Neural cell (in vitro differentiated cells): ENCODE data around the gene GATA2. TPM values are rescaled to one million over a fixed set of nuclear protein-coding genes. Genes with fewer than 3 reads are reported as not detected.

Experiments used
- H2AFZ ChIP-seq: fragments of 200-600, 300-800 bp; sonication (generic), shearing (Covaris generic); 2 replicates; pipeline ENCODE4 v1.6.0; 2014; ENCODE audit warnings: low read depth, mild to moderate bottlenecking, antibody characterized with exemption, low read length, moderate library complexity
- H3F3A ChIP-seq: fragments of 200-600 bp; shearing (Covaris generic); 2 replicates; pipeline ENCODE4 v1.6.1; 2016; ENCODE audit warnings: mild to moderate bottlenecking, moderate library complexity, mixed read lengths, antibody characterized with exemption, low read length; ENCODE audit not compliant: insufficient read depth, poor library complexity, severe bottlenecking
- H3K27ac ChIP-seq: fragments of 200-600, 300-800 bp; sonication (generic), shearing (Covaris generic); 2 replicates; pipeline ENCODE4 v1.5.1; 2014; ENCODE audit warnings: mild to moderate bottlenecking, low read length, moderate library complexity
- H3K27me3 ChIP-seq: fragments of 300-800, 200-600 bp; sonication (generic), shearing (Covaris generic); 2 replicates; pipeline ENCODE4 v1.6.0; 2014; ENCODE audit warnings: mild to moderate bottlenecking, low read depth, low read length, moderate library complexity; ENCODE audit not compliant: insufficient read depth
- H3K36me3 ChIP-seq: fragments of 300-800, 200-600 bp; sonication (generic), shearing (Covaris generic); 2 replicates; pipeline ENCODE4 v1.5.1; 2014; ENCODE audit warnings: mild to moderate bottlenecking, antibody characterized with exemption, low read length, moderate library complexity; ENCODE audit not compliant: insufficient read depth
- H3K4me2 ChIP-seq: fragments of 300-800, 200-600 bp; sonication (generic), shearing (Covaris generic); 2 replicates; pipeline ENCODE4 v1.6.0; 2014; ENCODE audit warnings: mild to moderate bottlenecking, low read length
- H3K4me3 ChIP-seq: fragments of 300-800, 200-600 bp; sonication (generic), shearing (Covaris generic); 2 replicates; pipeline ENCODE4 v1.5.1; 2014; ENCODE audit warnings: mild to moderate bottlenecking, low read length, moderate library complexity
- H3K79me2 ChIP-seq: fragments of 200-600 bp; shearing (Covaris generic); replicated peaks from 2 replicates; pipeline ENCODE4 v1.6.0; 2014; ENCODE audit warnings: mild to moderate bottlenecking, low read length, moderate library complexity; ENCODE audit not compliant: insufficient read depth
- H3K9ac ChIP-seq: fragments of 300-800, 200-600 bp; sonication (generic), shearing (Covaris generic); 2 replicates; pipeline ENCODE4 v1.6.1; 2016; ENCODE audit warnings: mild to moderate bottlenecking, low read length, mixed read lengths
- H3K9me2 ChIP-seq: fragments of 200-600 bp; shearing (Covaris generic); 2 replicates; pipeline ENCODE4 v1.6.1; 2016; ENCODE audit warnings: mild to moderate bottlenecking, low read length, mixed read lengths; ENCODE audit not compliant: insufficient read depth
- H3K9me3 ChIP-seq: fragments of 200-600, 300-800 bp; sonication (generic), shearing (Covaris generic); 2 replicates; pipeline ENCODE4 v1.6.1; 2016; ENCODE audit warnings: mild to moderate bottlenecking, mixed run types, low read length, moderate library complexity, mixed read lengths
- H4K20me1 ChIP-seq: fragments of 200-600 bp; shearing (Covaris generic); 2 replicates; pipeline ENCODE4 v1.6.1; 2016; ENCODE audit warnings: mild to moderate bottlenecking, mixed run types; ENCODE audit not compliant: insufficient read depth
- EP300 ChIP-seq: fragments of 450-650 bp; conservative IDR thresholded peaks from 2 replicates; pipeline ENCODE4 v1.6.1; 2014; ENCODE audit warnings: antibody characterized with exemption, mild to moderate bottlenecking, moderate library complexity; ENCODE audit not compliant: poor library complexity, severe bottlenecking
- EZH2 ChIP-seq: fragments of 200-600, 300-800 bp; shearing (Covaris generic), sonication (generic); IDR thresholded peaks from 2 replicates; pipeline ENCODE4 v1.6.1; 2014; ENCODE audit warnings: antibody characterized with exemption, low read length, borderline replicate concordance, mild to moderate bottlenecking; ENCODE audit not compliant: insufficient read depth, poor library complexity, severe bottlenecking
- MXI1 ChIP-seq: fragments of 450-650 bp; conservative IDR thresholded peaks from 2 replicates; pipeline ENCODE4 v1.6.1; 2014; ENCODE audit warnings: antibody characterized with exemption, mild to moderate bottlenecking; ENCODE audit not compliant: poor library complexity, severe bottlenecking
- POLR2AphosphoS5 ChIP-seq: IDR thresholded peaks from 2 replicates; pipeline ENCODE4 v1.6.1; 2012
- RAD21 ChIP-seq: fragments of 450-650 bp; conservative IDR thresholded peaks from 2 replicates; pipeline ENCODE4 v1.6.1; 2014; ENCODE audit warnings: antibody characterized with exemption, mild to moderate bottlenecking, moderate library complexity
- SMC3 ChIP-seq: fragments of 450-650 bp; conservative IDR thresholded peaks from 2 replicates; pipeline ENCODE4 v1.6.1; 2014; ENCODE audit warnings: antibody characterized with exemption, mild to moderate bottlenecking, moderate library complexity; ENCODE audit not compliant: poor library complexity
- TAF1 ChIP-seq: IDR thresholded peaks from 2 replicates; pipeline ENCODE4 v1.6.1; 2012; ENCODE audit warnings: low read depth
- polyA plus RNA-seq: library from polyadenylated mRNA; depleted of rRNA; stranded (reverse); fragments of >200 nt; gene quantifications from 2 replicates; pipeline ENCODE4 v1.2.3, GENCODE V29; 2014
- TF ChIP-seq, protein P1 (sequence below): IDR thresholded peaks from 2 replicates; pipeline ENCODE4 v1.6.1; 2012; ENCODE audit warnings: borderline replicate concordance
- TF ChIP-seq, protein P2 (sequence below): fragments of 450-650 bp; IDR thresholded peaks from 2 replicates; pipeline ENCODE4 v1.5.1; 2014; ENCODE audit warnings: antibody characterized with exemption, mild to moderate bottlenecking, moderate library complexity; ENCODE audit not compliant: poor library complexity, severe bottlenecking

The GATA2 gene
- polyA plus RNA-seq, 1 donor from 2014 or later: not detected

DNA sequence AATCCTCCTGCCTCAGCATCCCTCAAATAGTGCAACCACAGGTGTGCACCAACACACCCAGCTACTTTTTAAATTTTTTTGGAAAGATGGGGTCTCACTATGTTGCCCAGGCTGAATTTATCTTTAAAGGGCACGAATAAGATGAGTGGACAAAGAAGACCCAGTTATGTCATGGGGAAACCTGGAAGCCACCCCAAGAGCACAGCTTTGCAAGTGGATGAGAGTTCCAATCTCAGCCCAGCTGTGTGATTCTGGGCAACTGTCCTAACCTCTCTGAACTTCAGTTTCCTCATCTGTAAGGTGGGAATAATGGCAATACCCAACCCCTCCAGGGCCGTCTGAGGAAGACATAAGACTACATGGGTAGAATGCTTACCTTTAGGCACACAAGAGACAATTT lies 58.5 kb downstream of the GATA2 start:
- no peaks in the 10 kb centered on the region for H3K79me2 ChIP-seq
- H3K9ac ChIP-seq: no peak overlapping the region
- peaks cover 15% of the 10 kb centered on the region for H3K27me3 ChIP-seq
- no peak overlapping the region for H3K4me2 ChIP-seq
- H3K9me2 ChIP-seq: no peaks in the 10 kb centered on the region
- no peak overlapping the region for H3K4me3 ChIP-seq
- no peaks in the 10 kb centered on the region for H3K9me3 ChIP-seq
- H2AFZ ChIP-seq: no peak overlapping the region
- no peaks in the 10 kb centered on the region for H4K20me1 ChIP-seq
- no peak overlapping the region for H3K27ac ChIP-seq
- H3K36me3 ChIP-seq: no peaks in the 10 kb centered on the region
- H3F3A ChIP-seq: no peaks in the 10 kb centered on the region
- TF ChIP-seq EZH2 (no peak), TAF1 (no peak), RAD21 (no peak), SMC3 (no peak), MXI1 (no peak), EP300 (no peak), POLR2AphosphoS5 (no peak)
- TF ChIP-seq, protein P1, sequence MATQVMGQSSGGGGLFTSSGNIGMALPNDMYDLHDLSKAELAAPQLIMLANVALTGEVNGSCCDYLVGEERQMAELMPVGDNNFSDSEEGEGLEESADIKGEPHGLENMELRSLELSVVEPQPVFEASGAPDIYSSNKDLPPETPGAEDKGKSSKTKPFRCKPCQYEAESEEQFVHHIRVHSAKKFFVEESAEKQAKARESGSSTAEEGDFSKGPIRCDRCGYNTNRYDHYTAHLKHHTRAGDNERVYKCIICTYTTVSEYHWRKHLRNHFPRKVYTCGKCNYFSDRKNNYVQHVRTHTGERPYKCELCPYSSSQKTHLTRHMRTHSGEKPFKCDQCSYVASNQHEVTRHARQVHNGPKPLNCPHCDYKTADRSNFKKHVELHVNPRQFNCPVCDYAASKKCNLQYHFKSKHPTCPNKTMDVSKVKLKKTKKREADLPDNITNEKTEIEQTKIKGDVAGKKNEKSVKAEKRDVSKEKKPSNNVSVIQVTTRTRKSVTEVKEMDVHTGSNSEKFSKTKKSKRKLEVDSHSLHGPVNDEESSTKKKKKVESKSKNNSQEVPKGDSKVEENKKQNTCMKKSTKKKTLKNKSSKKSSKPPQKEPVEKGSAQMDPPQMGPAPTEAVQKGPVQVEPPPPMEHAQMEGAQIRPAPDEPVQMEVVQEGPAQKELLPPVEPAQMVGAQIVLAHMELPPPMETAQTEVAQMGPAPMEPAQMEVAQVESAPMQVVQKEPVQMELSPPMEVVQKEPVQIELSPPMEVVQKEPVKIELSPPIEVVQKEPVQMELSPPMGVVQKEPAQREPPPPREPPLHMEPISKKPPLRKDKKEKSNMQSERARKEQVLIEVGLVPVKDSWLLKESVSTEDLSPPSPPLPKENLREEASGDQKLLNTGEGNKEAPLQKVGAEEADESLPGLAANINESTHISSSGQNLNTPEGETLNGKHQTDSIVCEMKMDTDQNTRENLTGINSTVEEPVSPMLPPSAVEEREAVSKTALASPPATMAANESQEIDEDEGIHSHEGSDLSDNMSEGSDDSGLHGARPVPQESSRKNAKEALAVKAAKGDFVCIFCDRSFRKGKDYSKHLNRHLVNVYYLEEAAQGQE: no peak
- TF ChIP-seq, protein P2, sequence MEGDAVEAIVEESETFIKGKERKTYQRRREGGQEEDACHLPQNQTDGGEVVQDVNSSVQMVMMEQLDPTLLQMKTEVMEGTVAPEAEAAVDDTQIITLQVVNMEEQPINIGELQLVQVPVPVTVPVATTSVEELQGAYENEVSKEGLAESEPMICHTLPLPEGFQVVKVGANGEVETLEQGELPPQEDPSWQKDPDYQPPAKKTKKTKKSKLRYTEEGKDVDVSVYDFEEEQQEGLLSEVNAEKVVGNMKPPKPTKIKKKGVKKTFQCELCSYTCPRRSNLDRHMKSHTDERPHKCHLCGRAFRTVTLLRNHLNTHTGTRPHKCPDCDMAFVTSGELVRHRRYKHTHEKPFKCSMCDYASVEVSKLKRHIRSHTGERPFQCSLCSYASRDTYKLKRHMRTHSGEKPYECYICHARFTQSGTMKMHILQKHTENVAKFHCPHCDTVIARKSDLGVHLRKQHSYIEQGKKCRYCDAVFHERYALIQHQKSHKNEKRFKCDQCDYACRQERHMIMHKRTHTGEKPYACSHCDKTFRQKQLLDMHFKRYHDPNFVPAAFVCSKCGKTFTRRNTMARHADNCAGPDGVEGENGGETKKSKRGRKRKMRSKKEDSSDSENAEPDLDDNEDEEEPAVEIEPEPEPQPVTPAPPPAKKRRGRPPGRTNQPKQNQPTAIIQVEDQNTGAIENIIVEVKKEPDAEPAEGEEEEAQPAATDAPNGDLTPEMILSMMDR: no peak

DNA sequence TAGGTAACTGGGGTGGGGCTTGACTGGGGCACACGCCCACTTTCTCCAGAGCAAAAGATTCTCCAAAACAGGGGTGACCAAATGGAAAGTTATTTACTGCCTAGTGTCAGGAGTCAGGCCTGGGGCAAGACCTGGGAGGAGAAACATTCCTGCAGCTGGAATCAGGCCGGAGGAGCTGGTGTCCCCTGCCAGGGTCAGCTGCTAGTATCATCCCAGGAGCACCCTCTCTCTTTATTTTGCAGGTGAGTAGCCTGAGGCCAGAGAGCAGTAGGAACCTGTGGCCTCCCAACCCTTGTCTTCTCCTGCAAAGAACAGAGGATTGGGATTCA lies 59.2 kb downstream of the GATA2 start:
- no peak overlapping the region for H3K4me3 ChIP-seq
- no peak overlapping the region for H3K4me2 ChIP-seq
- H3F3A ChIP-seq: no peaks in the 10 kb centered on the region
- H2AFZ ChIP-seq: no peak overlapping the region
- H3K79me2 ChIP-seq: no peaks in the 10 kb centered on the region
- no peaks in the 10 kb centered on the region for H4K20me1 ChIP-seq
- H3K9me3 ChIP-seq: no peaks in the 10 kb centered on the region
- no peak overlapping the region for H3K27ac ChIP-seq
- no peak overlapping the region for H3K9ac ChIP-seq
- TF ChIP-seq POLR2AphosphoS5 (no peak), SMC3 (no peak), RAD21 (no peak), EP300 (no peak), TAF1 (no peak), EZH2 (no peak), MXI1 (no peak)
- TF ChIP-seq, protein P2: no peak
- TF ChIP-seq, protein P1: no peak
- H3K36me3 ChIP-seq: no peaks in the 10 kb centered on the region
- H3K9me2 ChIP-seq: no peaks in the 10 kb centered on the region
- peaks cover 15% of the 10 kb centered on the region for H3K27me3 ChIP-seq
